Measurements from ENCODE around the gene CDCA8.

- TF ChIP-seq POLR2A (IDR thresholded peaks at IDR 0.05; ENCODE audit: low read depth, low read length): no peak
- TF ChIP-seq POLR2AphosphoS5 (IDR thresholded peaks at IDR 0.05; ENCODE audit: low read depth, low read length): no peak
- no peak for TF ChIP-seq TAF1 (IDR thresholded peaks at IDR 0.05; ENCODE audit: low read depth, low read length)
- no peak for TF ChIP-seq PAX5 (IDR thresholded peaks at IDR 0.05; ENCODE audit: insufficient read depth, low read length, severe bottlenecking)
- TF ChIP-seq POU2F2 (IDR thresholded peaks at IDR 0.05; ENCODE audit: low read depth, low read length): no peak
Measured at GRCh38 chr1:37714226-37714625, 21.9 kb downstream of the CDCA8 start.

All from GM12891 (cell line).